ENCODE measurements around the gene PAFAH1B1.
"Not testable (repeated sequence)": the region's sequence is repeated elsewhere in the genome, so short reads cannot be mapped to it uniquely, and the experiment has no call there.

The PAFAH1B1 gene

GRCh38 chr17:2594722-2595599 lies 1.5 kb downstream of the PAFAH1B1 start:
- no peak for DNase-seq

- no peak for DNase-seq
Observed at GRCh38 chr17:2595716-2596115, 2.3 kb downstream of the PAFAH1B1 start.

- no peak for DNase-seq
Observed at GRCh38 chr17:2598166-2598565, 4.7 kb downstream of the PAFAH1B1 start.

GRCh38 chr17:2602597-2603017 lies 9.2 kb downstream of the PAFAH1B1 start:
- peak; percentile 19 for DNase-seq

- DNase-seq: no peak
Observed at GRCh38 chr17:2608350-2608913, 15.0 kb downstream of the PAFAH1B1 start.

- no peak for DNase-seq
Observed at GRCh38 chr17:2609091-2609490, 15.6 kb downstream of the PAFAH1B1 start.

GRCh38 chr17:2610195-2611175 lies 17.0 kb downstream of the PAFAH1B1 start:
- no peak for DNase-seq

GRCh38 chr17:2611627-2612026 lies 18.2 kb downstream of the PAFAH1B1 start:
- DNase-seq: no peak

- no peak for DNase-seq
Observed at GRCh38 chr17:2612630-2613029, 19.2 kb downstream of the PAFAH1B1 start.

- no peak for DNase-seq
Observed at GRCh38 chr17:2613089-2613808, 19.8 kb downstream of the PAFAH1B1 start.

- no peak for DNase-seq
Observed at GRCh38 chr17:2615882-2616281, 22.4 kb downstream of the PAFAH1B1 start.

GRCh38 chr17:2621241-2621640 lies 27.8 kb downstream of the PAFAH1B1 start:
- no peak for DNase-seq

GRCh38 chr17:2621951-2622405 lies 28.5 kb downstream of the PAFAH1B1 start:
- DNase-seq: not testable (repeated sequence)

- DNase-seq: not testable (repeated sequence)
Observed at GRCh38 chr17:2622721-2623301, 29.4 kb downstream of the PAFAH1B1 start.

- DNase-seq: no peak
Observed at GRCh38 chr17:2624292-2624731, 30.9 kb downstream of the PAFAH1B1 start.

GRCh38 chr17:2626626-2627219 lies 33.3 kb downstream of the PAFAH1B1 start:
- DNase-seq: not testable (repeated sequence)

GRCh38 chr17:2628922-2629321 lies 35.5 kb downstream of the PAFAH1B1 start:
- not testable (repeated sequence) for DNase-seq

GRCh38 chr17:2631211-2631610 lies 37.8 kb downstream of the PAFAH1B1 start:
- no peak for DNase-seq

GRCh38 chr17:2634361-2634960 lies 41.0 kb downstream of the PAFAH1B1 start:
- no peak for DNase-seq

GRCh38 chr17:2635241-2635640 lies 41.8 kb downstream of the PAFAH1B1 start:
- DNase-seq: no peak

GRCh38 chr17:2635675-2636074 lies 42.2 kb downstream of the PAFAH1B1 start:
- DNase-seq: no peak

All from activated CD4-positive, alpha-beta T cell treated with anti-CD3 and anti-CD28 coated beads for 48 hours (primary cell).